Heart left ventricle (tissue), 13 donors: Measurements from ENCODE around the gene ZBTB39.
"Not testable (repeated sequence)": the region's sequence is repeated elsewhere in the genome, so short reads cannot be mapped to it uniquely, and the experiment has no call there.

Experiments used
- POLR2A ChIP-seq, 2 donors: fragments of 450-650 bp; IDR thresholded peaks; one replicate each; pipeline ENCODE4 v1.6.1; 2017; ENCODE audit warnings: antibody characterized with exemption in 2 of 2, mild to moderate bottlenecking in 2 of 2, moderate library complexity in 2 of 2
- TF ChIP-seq, protein P1 (sequence below), 12 donors: fragments of 200-600 bp; sonication (generic) in 4 of 12; IDR thresholded peaks; one replicate each; pipeline versions ENCODE4 v1.5.0 to v1.8.0; 2018 to 2022; ENCODE audit warnings: antibody characterized with exemption in 12 of 12, mild to moderate bottlenecking in 5 of 12
- donor health status: ischemic (EF 13 %, LVEDD 7.1; RV severe dilation, severe dysfunction).
- donor health status: DM: no; HTN: yes; CAD: no.
- donor health status: DM: no; HTN: no; CAD: no.
- donor health status: ischemic (EF 25% LVEDD 6.9; RV normal size, moderate dysfunction).
- donor health status: ischemic (EF 25% LVEDD 5.7; RV mildly dilated, moderate dysfunction).
- donor health status: ischemic (EF 35%, LVEDD 5.7; RV mildly dilated, moderate dysfunction).
- donor health status: nonischemic (EF 11% LVEDD 7.7; RV severe dilation, severe dysfunction).
- donor health status: DM: yes; HTN: yes; CAD: no.
- donor health status: PGD.
- donor health status: ischemic (EF 29% LVEDD 5.4; RV normal size, mild dysfunction).
- donor health status: nonischemic (EF 23%, LVEDD 6.1; RV moderate dilation, normal function).

- not testable (repeated sequence) for TF ChIP-seq POLR2A (IDR thresholded peaks at IDR 0.05)
- TF ChIP-seq, protein P1, sequence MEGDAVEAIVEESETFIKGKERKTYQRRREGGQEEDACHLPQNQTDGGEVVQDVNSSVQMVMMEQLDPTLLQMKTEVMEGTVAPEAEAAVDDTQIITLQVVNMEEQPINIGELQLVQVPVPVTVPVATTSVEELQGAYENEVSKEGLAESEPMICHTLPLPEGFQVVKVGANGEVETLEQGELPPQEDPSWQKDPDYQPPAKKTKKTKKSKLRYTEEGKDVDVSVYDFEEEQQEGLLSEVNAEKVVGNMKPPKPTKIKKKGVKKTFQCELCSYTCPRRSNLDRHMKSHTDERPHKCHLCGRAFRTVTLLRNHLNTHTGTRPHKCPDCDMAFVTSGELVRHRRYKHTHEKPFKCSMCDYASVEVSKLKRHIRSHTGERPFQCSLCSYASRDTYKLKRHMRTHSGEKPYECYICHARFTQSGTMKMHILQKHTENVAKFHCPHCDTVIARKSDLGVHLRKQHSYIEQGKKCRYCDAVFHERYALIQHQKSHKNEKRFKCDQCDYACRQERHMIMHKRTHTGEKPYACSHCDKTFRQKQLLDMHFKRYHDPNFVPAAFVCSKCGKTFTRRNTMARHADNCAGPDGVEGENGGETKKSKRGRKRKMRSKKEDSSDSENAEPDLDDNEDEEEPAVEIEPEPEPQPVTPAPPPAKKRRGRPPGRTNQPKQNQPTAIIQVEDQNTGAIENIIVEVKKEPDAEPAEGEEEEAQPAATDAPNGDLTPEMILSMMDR (IDR thresholded peaks at IDR 0.05), result not testable (repeated sequence)
Observed at GRCh38 chr12:56982578-56983236, 23.6 kb downstream of the ZBTB39 start.
